K562 (cell line): Measurements from ENCODE around the gene MCM3. TPM values are rescaled to one million over a fixed set of nuclear protein-coding genes. Genes with fewer than 3 reads are reported as not detected.

Source experiments
- CBX3 ChIP-seq, 2 experiments: IDR thresholded peaks; 1 replicate in 1 of 2; 2 replicates in 1 of 2; pipeline ENCODE4 v1.6.1; 2012; ENCODE audit warnings: inconsistent platforms in 2 of 2, low read length in 2 of 2, borderline replicate concordance in 1 of 2, control low read depth in 1 of 2
- EHMT2 ChIP-seq: fragments of 450-650 bp; IDR thresholded peaks from 2 replicates; pipeline ENCODE4 v1.6.1; 2018; ENCODE audit warnings: antibody characterized with exemption
- EP400 ChIP-seq: fragments of 450-650 bp; IDR thresholded peaks from 2 replicates; pipeline ENCODE4 v1.6.1; 2017; ENCODE audit warnings: antibody characterized with exemption, mild to moderate bottlenecking, moderate library complexity
- GABPB2 ChIP-seq: fragments of 250-450 bp; sonication (Bioruptor Pico); conservative IDR thresholded peaks from 2 replicates; pipeline ENCODE4 v1.5.1; 2021; ENCODE audit warnings: mild to moderate bottlenecking
- HDAC3 ChIP-seq: fragments of 450-650 bp; IDR thresholded peaks from 2 replicates; pipeline ENCODE4 v1.6.1; 2018; ENCODE audit warnings: borderline replicate concordance, mild to moderate bottlenecking, moderate library complexity; ENCODE audit not compliant: partially characterized antibody
- HMG20B ChIP-seq: fragments of 250-450 bp; sonication (Bioruptor Pico); IDR thresholded peaks from 2 replicates; pipeline ENCODE4 v1.5.0; 2021; ENCODE audit warnings: mild to moderate bottlenecking
- PCBP2 ChIP-seq: fragments of 200-400 bp; formaldehyde crosslinking; IDR thresholded peaks from 2 replicates; pipeline ENCODE4 v1.6.1; 2018; ENCODE audit warnings: low read length, low read depth, mild to moderate bottlenecking, moderate library complexity; ENCODE audit not compliant: poor library complexity, severe bottlenecking
- POLR2G ChIP-seq: fragments of 200-400 bp; formaldehyde crosslinking; IDR thresholded peaks from 2 replicates; pipeline ENCODE4 v1.6.1; 2017; ENCODE audit warnings: low read depth, mild to moderate bottlenecking, antibody characterized with exemption, low read length, moderate library complexity
- PTTG1 ChIP-seq: fragments of 450-650 bp; IDR thresholded peaks from 2 replicates; pipeline ENCODE4 v1.6.1; 2016; ENCODE audit warnings: low read depth, mild to moderate bottlenecking, missing genetic modification characterization, missing compliant biosample characterization
- SMC3 ChIP-seq: conservative IDR thresholded peaks from 2 replicates; pipeline ENCODE4 v1.6.1; 2011; ENCODE audit warnings: low read depth, low read length, improper control_type of control experiment; ENCODE audit not compliant: insufficient read depth
- STAG1 ChIP-seq: sonication (generic); formaldehyde crosslinking; IDR thresholded peaks from 2 replicates; pipeline ENCODE4 v1.5.0; 2020; ENCODE audit warnings: missing genetic modification reagents, borderline replicate concordance
- TAF15 ChIP-seq: fragments of 200-400 bp; formaldehyde crosslinking; IDR thresholded peaks from 2 replicates; pipeline ENCODE4 v1.6.1; 2017; ENCODE audit warnings: mild to moderate bottlenecking, low read depth, low read length, moderate library complexity
- TAF9B ChIP-seq: fragments of 450-650 bp; IDR thresholded peaks from 2 replicates; pipeline ENCODE4 v1.6.1; 2018; ENCODE audit warnings: mild to moderate bottlenecking; ENCODE audit not compliant: partially characterized antibody
- TFAM ChIP-seq: fragments of 250-450 bp; sonication (Bioruptor Pico); conservative IDR thresholded peaks from 2 replicates; pipeline ENCODE4 v1.5.0; 2021; ENCODE audit warnings: mild to moderate bottlenecking, moderate library complexity
- XRCC3 ChIP-seq: fragments of 450-650 bp; IDR thresholded peaks from 2 replicates; pipeline ENCODE4 v1.6.1; 2017; ENCODE audit warnings: mild to moderate bottlenecking, moderate library complexity
- ZNF140 ChIP-seq: fragments of 250-450 bp; sonication (Bioruptor Pico); IDR thresholded peaks from 2 replicates; pipeline ENCODE4 v1.8.0; 2021; ENCODE audit warnings: moderate library complexity, mild to moderate bottlenecking, inconsistent platforms
- polyA plus RNA-seq, 8 experiments: library from polyadenylated mRNA; depleted of rRNA in 4 of 8; stranded (reverse) in 5 of 8; unstranded in 3 of 8; fragments of >200 nt; fragmentation: Nextera tagmentation in 2 of 8; fragmentation: Illumina TruSeq in 1 of 8; extraction: Ambion mirVana in 2 of 8; extraction: Trizol in 1 of 8; gene quantifications; 2 replicates each; pipeline versions ENCODE4 v1.2.1 to v1.2.3, GENCODE V29; 2011 to 2014; ENCODE audit warnings: inconsistent platforms in 1 of 8, missing spikeins in 1 of 8
- total RNA-seq, 7 experiments: library from RNA; depleted of rRNA in 6 of 7; stranded (reverse); fragments of >200 nt in 6 of 7; fragmentation: Illumina TruSeq in 2 of 7; extraction: Trizol in 2 of 7; gene quantifications; 2 replicates each; pipeline versions ENCODE4 v1.2.1 to v1.2.3, GENCODE V29; 2011 to 2021; ENCODE audit warnings: low replicate concordance in 1 of 7
- TF ChIP-seq, protein P1 (sequence below): fragments of 200-400 bp; formaldehyde crosslinking; IDR thresholded peaks from 2 replicates; pipeline ENCODE4 v1.6.1; 2017; ENCODE audit warnings: mild to moderate bottlenecking, low read depth, low read length, moderate library complexity
- TF ChIP-seq, protein P2 (sequence below): sonication (generic); formaldehyde crosslinking; IDR thresholded peaks from 2 replicates; pipeline ENCODE4 v1.8.0; 2023; ENCODE audit warnings: mild to moderate bottlenecking, missing genetic modification reagents
- TF ChIP-seq, protein P3 (sequence below): fragments of 150-350 bp; conservative IDR thresholded peaks from 2 replicates; pipeline ENCODE4 v1.6.1; 2014; ENCODE audit warnings: low read length

MCM3 gene
- total and polyA plus RNA-seq, 9 of the 15 experiments (the other 6 are each of a cell fraction or from before 2014, with no cell fraction given) = 76.1 to 270 (median 250) TPM

DNA sequence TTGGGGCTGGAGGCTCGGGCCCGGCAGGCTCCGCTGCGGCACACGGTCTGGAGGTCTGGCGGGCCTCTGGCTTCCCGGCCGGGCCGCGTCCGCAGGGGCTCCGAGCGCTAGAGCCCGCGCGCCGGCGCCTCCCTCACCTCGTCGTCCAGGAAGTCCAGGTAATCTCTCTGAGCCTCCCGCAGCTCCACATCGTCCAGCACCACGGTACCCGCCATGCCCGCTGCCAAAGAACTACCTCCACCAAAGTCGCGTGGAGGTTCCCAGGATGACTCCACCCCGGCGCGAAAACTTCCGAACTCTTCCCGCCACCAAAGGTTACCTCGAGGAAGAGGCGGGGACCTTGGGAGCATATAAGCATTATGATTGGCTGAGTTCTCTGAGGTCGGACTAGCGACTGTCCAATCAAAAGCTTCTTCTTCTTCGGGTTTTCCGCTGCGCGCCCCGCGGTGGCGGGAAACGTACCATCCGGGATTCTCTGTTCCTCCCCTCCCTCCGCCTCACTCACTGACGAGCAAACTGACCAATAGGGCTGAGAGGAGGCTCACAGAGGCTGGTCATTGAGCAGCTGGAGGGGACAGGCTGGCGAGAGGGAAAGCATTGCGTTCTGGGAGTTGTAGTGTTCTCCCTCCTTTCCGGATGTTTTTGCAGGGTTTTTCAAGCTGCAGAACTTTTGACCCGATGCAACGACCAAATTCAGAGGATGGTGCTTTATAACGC lies at the start of gene MCM3 (continued):
- TF ChIP-seq, protein P1, sequence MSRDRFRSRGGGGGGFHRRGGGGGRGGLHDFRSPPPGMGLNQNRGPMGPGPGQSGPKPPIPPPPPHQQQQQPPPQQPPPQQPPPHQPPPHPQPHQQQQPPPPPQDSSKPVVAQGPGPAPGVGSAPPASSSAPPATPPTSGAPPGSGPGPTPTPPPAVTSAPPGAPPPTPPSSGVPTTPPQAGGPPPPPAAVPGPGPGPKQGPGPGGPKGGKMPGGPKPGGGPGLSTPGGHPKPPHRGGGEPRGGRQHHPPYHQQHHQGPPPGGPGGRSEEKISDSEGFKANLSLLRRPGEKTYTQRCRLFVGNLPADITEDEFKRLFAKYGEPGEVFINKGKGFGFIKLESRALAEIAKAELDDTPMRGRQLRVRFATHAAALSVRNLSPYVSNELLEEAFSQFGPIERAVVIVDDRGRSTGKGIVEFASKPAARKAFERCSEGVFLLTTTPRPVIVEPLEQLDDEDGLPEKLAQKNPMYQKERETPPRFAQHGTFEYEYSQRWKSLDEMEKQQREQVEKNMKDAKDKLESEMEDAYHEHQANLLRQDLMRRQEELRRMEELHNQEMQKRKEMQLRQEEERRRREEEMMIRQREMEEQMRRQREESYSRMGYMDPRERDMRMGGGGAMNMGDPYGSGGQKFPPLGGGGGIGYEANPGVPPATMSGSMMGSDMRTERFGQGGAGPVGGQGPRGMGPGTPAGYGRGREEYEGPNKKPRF = no peak
- no peak for TF ChIP-seq EHMT2
- TF ChIP-seq PTTG1 (tag) = no peak
- no peak for TF ChIP-seq SMC3
- TF ChIP-seq TAF15 = no peak
- TF ChIP-seq PCBP2 = no peak
- TF ChIP-seq HMG20B (CRISPR knock-in tag) = no peak
- TF ChIP-seq POLR2G = peak; percentile 94
- no peak for TF ChIP-seq HDAC3
- no peak for TF ChIP-seq TFAM (CRISPR knock-in tag)
- no peak for TF ChIP-seq XRCC3
- TF ChIP-seq, protein P2, sequence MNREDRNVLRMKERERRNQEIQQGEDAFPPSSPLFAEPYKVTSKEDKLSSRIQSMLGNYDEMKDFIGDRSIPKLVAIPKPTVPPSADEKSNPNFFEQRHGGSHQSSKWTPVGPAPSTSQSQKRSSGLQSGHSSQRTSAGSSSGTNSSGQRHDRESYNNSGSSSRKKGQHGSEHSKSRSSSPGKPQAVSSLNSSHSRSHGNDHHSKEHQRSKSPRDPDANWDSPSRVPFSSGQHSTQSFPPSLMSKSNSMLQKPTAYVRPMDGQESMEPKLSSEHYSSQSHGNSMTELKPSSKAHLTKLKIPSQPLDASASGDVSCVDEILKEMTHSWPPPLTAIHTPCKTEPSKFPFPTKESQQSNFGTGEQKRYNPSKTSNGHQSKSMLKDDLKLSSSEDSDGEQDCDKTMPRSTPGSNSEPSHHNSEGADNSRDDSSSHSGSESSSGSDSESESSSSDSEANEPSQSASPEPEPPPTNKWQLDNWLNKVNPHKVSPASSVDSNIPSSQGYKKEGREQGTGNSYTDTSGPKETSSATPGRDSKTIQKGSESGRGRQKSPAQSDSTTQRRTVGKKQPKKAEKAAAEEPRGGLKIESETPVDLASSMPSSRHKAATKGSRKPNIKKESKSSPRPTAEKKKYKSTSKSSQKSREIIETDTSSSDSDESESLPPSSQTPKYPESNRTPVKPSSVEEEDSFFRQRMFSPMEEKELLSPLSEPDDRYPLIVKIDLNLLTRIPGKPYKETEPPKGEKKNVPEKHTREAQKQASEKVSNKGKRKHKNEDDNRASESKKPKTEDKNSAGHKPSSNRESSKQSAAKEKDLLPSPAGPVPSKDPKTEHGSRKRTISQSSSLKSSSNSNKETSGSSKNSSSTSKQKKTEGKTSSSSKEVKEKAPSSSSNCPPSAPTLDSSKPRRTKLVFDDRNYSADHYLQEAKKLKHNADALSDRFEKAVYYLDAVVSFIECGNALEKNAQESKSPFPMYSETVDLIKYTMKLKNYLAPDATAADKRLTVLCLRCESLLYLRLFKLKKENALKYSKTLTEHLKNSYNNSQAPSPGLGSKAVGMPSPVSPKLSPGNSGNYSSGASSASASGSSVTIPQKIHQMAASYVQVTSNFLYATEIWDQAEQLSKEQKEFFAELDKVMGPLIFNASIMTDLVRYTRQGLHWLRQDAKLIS (CRISPR knock-in tag) = peak; percentile 62; the same call in 1 of the 2 replicates
- TF ChIP-seq STAG1 (CRISPR knock-in tag) = 0 out of 2 replicates have a peak, but pooled peaks have one; percentile 13
- peak in 1 of 2 experiments; percentile 75; a peak in 2 of 3 replicates for TF ChIP-seq CBX3 (IDR thresholded peaks at IDR 0.05; ENCODE audit: borderline replicate concordance in 1 of 2, low read length in 2 of 2)
- no peak for TF ChIP-seq TAF9B
- TF ChIP-seq, protein P3, sequence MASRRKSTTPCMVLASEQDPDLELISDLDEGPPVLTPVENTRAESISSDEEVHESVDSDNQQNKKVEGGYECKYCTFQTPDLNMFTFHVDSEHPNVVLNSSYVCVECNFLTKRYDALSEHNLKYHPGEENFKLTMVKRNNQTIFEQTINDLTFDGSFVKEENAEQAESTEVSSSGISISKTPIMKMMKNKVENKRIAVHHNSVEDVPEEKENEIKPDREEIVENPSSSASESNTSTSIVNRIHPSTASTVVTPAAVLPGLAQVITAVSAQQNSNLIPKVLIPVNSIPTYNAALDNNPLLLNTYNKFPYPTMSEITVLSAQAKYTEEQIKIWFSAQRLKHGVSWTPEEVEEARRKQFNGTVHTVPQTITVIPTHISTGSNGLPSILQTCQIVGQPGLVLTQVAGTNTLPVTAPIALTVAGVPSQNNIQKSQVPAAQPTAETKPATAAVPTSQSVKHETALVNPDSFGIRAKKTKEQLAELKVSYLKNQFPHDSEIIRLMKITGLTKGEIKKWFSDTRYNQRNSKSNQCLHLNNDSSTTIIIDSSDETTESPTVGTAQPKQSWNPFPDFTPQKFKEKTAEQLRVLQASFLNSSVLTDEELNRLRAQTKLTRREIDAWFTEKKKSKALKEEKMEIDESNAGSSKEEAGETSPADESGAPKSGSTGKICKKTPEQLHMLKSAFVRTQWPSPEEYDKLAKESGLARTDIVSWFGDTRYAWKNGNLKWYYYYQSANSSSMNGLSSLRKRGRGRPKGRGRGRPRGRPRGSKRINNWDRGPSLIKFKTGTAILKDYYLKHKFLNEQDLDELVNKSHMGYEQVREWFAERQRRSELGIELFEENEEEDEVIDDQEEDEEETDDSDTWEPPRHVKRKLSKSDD = no peak
- no peak for TF ChIP-seq GABPB2
- TF ChIP-seq EP400 = peak; percentile 97
- TF ChIP-seq ZNF140 = no peak
